H1 (cell line): Measurements from ENCODE around the gene PGAP3.

Source experiments
- EGR1 ChIP-seq: IDR thresholded peaks from 2 replicates; pipeline ENCODE4 v1.6.1; 2011; ENCODE audit warnings: low read depth, low read length, borderline replicate concordance
- POLR2A ChIP-seq, 2 experiments: IDR thresholded peaks; 1 replicate in 1 of 2; 2 replicates in 1 of 2; pipeline ENCODE4 v1.6.1; 2011; ENCODE audit warnings: low read depth in 2 of 2, low read length in 2 of 2, mild to moderate bottlenecking in 2 of 2; ENCODE audit errors: control extremely low read depth in 1 of 2
- TBP ChIP-seq: IDR thresholded peaks from 2 replicates; pipeline ENCODE4 v1.6.1; 2011; ENCODE audit warnings: low read depth, low read length, improper control_type of control experiment
- ZNF274 ChIP-seq: IDR thresholded peaks from 2 replicates; pipeline ENCODE4 v1.7.0; 2012; ENCODE audit warnings: low read length, borderline replicate concordance; ENCODE audit errors: extremely low read depth
- TF ChIP-seq, protein P1 (sequence below), 3 experiments: IDR thresholded peaks; 1 replicate in 2 of 3; 2 replicates in 1 of 3; pipeline versions ENCODE4 v1.5.1 to v1.6.1; 2011; ENCODE audit warnings: low read length in 3 of 3, mild to moderate bottlenecking in 3 of 3, inconsistent platforms in 2 of 3, low read depth in 1 of 3, moderate library complexity in 1 of 3; ENCODE audit not compliant: insufficient read depth in 1 of 3; ENCODE audit errors: control extremely low read depth in 1 of 3
- TF ChIP-seq, protein P2 (sequence below): IDR thresholded peaks from 2 replicates; pipeline ENCODE4 v1.6.1; 2012; ENCODE audit warnings: low read length, inconsistent platforms

DNA sequence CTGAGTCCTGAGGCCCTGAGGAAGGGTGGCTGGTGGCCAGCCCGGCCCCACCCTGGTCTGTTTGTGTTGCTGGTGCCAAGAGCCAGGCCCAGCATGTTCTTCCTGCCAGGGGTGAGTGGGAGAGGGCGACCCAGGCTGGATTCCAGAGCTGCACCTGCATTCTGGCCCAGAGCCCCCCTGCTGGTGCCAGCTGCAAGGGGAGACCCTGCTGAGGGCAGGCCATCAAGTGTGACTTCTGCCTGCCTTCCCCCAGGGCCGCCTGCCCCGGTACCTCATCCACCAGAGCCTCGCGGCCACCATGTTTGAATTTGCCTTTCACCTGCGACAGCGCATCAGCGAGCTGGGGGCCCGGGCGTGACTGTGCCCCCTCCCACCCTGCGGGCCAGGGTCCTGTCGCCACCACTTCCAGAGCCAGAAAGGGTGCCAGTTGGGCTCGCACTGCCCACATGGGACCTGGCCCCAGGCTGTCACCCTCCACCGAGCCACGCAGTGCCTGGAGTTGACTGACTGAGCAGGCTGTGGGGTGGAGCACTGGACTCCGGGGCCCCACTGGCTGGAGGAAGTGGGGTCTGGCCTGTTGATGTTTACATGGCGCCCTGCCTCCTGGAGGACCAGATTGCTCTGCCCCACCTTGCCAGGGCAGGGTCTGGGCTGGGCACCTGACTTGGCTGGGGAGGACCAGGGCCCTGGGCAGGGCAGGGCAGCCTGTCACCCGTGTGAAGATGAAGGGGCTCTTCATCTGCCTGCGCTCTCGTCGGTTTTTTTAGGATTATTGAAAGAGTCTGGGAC is 25.1 kb downstream of the PGAP3 start:
- TF ChIP-seq POLR2A (IDR thresholded peaks at IDR 0.05; ENCODE audit: control extremely low read depth in 1 of 2, low read depth in 2 of 2, low read length in 2 of 2) (no peak), TBP (no peak), ZNF274 (no peak), EGR1 (no peak)
- TF ChIP-seq, protein P1, sequence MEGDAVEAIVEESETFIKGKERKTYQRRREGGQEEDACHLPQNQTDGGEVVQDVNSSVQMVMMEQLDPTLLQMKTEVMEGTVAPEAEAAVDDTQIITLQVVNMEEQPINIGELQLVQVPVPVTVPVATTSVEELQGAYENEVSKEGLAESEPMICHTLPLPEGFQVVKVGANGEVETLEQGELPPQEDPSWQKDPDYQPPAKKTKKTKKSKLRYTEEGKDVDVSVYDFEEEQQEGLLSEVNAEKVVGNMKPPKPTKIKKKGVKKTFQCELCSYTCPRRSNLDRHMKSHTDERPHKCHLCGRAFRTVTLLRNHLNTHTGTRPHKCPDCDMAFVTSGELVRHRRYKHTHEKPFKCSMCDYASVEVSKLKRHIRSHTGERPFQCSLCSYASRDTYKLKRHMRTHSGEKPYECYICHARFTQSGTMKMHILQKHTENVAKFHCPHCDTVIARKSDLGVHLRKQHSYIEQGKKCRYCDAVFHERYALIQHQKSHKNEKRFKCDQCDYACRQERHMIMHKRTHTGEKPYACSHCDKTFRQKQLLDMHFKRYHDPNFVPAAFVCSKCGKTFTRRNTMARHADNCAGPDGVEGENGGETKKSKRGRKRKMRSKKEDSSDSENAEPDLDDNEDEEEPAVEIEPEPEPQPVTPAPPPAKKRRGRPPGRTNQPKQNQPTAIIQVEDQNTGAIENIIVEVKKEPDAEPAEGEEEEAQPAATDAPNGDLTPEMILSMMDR (IDR thresholded peaks at IDR 0.05; ENCODE audit: control extremely low read depth in 1 of 3, insufficient read depth in 1 of 3, low read depth in 1 of 3, low read length in 3 of 3) = no peak
- TF ChIP-seq, protein P2, sequence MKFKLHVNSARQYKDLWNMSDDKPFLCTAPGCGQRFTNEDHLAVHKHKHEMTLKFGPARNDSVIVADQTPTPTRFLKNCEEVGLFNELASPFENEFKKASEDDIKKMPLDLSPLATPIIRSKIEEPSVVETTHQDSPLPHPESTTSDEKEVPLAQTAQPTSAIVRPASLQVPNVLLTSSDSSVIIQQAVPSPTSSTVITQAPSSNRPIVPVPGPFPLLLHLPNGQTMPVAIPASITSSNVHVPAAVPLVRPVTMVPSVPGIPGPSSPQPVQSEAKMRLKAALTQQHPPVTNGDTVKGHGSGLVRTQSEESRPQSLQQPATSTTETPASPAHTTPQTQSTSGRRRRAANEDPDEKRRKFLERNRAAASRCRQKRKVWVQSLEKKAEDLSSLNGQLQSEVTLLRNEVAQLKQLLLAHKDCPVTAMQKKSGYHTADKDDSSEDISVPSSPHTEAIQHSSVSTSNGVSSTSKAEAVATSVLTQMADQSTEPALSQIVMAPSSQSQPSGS = no peak
